HFFc6 (cell line): ENCODE measurements around the gene OTUB2. TPM values are rescaled to one million over a fixed set of nuclear protein-coding genes. Genes with fewer than 3 reads are reported as not detected.

Experiments used
- DNase-seq: peaks from one replicate; pipeline ENCODE4 v3.0.0-alpha.2; 2018
- H3K27ac Mint-ChIP-seq: 2 replicates; pipeline ENCODE4 v1.8.0; 2020; ENCODE audit warnings: mild to moderate bottlenecking, mixed read lengths
- H3K27me3 Mint-ChIP-seq: 2 replicates; pipeline ENCODE4 v1.8.0; 2021; ENCODE audit warnings: mild to moderate bottlenecking, moderate library complexity, mixed read lengths; ENCODE audit not compliant: insufficient read depth
- H3K36me3 Mint-ChIP-seq: 2 replicates; pipeline ENCODE4 v1.8.0; 2021; ENCODE audit warnings: low read depth, mixed read lengths
- H3K4me1 Mint-ChIP-seq: 2 replicates; pipeline ENCODE4 v1.8.0; 2020; ENCODE audit warnings: low read depth, mixed read lengths
- H3K4me3 Mint-ChIP-seq: 2 replicates; pipeline ENCODE4 v1.8.0; 2020; ENCODE audit warnings: mild to moderate bottlenecking, moderate library complexity, mixed read lengths
- H3K9me3 Mint-ChIP-seq: 2 replicates; pipeline ENCODE4 v1.8.0; 2020; ENCODE audit warnings: mild to moderate bottlenecking, mixed read lengths
- total RNA-seq, 6 experiments: library from RNA; stranded (reverse); fragmentation: NEBNext Ultra II Directional; extraction: Animal tissue kit (Norgen Biotek cat#: 25700); gene quantifications; 2 replicates in 1 of 6; 3 replicates in 5 of 6; pipeline ENCODE4 v1.2.3, GENCODE V29; 2021
- TF ChIP-seq, protein P1 (sequence below): fragments of 200-600 bp; sonication (generic); IDR thresholded peaks from 2 replicates; pipeline ENCODE4 v1.5.0; 2021; ENCODE audit warnings: antibody characterized with exemption, mild to moderate bottlenecking

OTUB2 gene
- total RNA-seq, 6 experiments from 2014 or later, result 0.77 to 1.8 (median 1.2) TPM

DNA sequence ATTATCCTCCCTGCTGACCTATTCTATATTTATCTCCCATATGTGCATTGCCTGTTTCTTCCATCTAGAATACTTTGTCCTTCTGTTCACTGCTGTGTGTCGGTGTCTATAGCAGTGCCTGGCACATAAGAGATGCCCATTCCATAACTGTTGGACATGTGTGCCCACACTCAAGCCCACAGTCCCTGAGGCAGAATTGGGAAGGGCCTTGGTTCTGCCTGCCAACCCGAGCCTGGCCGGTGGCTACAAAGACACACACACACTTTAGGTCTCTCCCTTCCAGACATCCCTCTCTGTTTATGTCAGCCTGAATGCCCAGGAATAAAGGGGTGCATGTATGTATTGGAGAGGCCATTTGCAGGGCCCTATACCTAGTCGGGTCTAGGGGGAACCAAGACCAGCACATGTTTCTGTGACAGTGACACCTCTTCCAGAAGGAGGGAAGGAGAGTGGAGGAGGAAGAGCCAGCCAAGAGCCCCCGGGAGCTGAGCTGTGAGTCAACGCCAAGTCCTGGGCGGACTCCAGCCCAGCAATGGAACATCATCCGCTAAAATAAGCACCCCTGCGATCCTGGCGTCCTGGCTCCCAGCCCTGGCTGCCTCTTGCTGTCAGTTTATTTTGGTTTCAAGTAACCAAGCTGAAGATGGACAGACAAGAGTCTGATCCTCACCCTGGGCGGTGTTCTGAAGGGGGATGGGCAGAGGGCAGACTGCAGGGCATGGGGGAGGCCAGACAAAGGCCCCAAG is 45.5 kb upstream of the OTUB2 start:
- H3K36me3 Mint-ChIP-seq, result no peaks in the 10 kb centered on the region
- H3K27me3 Mint-ChIP-seq, result peaks cover 9% of the 10 kb centered on the region
- TF ChIP-seq, protein P1, sequence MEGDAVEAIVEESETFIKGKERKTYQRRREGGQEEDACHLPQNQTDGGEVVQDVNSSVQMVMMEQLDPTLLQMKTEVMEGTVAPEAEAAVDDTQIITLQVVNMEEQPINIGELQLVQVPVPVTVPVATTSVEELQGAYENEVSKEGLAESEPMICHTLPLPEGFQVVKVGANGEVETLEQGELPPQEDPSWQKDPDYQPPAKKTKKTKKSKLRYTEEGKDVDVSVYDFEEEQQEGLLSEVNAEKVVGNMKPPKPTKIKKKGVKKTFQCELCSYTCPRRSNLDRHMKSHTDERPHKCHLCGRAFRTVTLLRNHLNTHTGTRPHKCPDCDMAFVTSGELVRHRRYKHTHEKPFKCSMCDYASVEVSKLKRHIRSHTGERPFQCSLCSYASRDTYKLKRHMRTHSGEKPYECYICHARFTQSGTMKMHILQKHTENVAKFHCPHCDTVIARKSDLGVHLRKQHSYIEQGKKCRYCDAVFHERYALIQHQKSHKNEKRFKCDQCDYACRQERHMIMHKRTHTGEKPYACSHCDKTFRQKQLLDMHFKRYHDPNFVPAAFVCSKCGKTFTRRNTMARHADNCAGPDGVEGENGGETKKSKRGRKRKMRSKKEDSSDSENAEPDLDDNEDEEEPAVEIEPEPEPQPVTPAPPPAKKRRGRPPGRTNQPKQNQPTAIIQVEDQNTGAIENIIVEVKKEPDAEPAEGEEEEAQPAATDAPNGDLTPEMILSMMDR, result no peak
- peaks cover 39% of the 10 kb centered on the region for H3K4me1 Mint-ChIP-seq
- H3K4me3 Mint-ChIP-seq, result no peak overlapping the region
- DNase-seq, result no peak
- peak overlapping the region; percentile 26; the same call in 1 of the 2 replicates for H3K27ac Mint-ChIP-seq
- no peaks in the 10 kb centered on the region for H3K9me3 Mint-ChIP-seq

DNA sequence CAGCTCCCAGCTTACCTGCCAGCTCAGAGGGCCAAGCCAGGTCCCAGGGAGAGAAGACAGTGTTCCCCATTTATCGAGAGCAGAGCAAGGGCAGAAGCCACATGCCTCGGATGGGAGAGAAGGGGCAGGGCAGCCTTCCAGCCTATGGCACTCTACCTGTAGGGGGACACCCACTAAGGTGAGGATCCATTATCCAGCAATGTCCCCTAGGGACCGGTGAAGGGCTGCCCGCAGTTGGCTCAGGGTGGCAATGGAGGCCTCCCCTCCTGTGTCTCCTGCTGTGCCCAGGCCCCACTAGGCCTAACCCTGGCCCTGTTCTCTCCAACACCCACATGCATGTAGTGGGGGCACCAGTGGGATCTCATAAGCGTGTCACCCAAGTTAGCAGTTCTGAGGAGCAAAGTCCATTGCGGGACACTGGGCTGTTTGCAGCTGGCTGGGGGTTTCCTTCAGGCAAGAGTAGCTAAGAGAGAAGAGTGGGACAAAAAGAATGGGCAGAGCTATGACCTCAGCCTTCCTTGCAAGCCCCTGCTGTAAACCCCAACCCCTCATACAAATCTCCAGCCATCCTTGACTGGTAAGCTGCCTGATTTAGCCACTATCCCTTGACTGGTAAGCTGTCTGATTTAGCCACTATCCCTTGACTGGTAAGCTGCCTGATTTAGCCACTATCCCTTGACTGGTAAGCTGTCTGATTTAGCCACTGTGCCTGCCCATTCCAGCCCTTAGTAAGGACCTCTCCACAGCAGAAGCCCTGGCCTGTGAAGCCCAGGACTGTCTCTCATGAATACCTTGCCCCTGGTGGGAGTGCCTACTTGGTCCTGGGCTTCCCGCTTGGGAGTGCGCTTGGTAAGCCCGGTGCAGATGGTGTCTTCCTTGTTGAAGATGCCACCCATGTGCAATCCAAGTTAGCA is 44.6 kb upstream of the OTUB2 start:
- TF ChIP-seq, protein P1, result no peak
- Mint-ChIP-seq H3K4me1 (peaks cover 39% of the 10 kb centered on the region), H3K27me3 (peaks cover 8% of the 10 kb centered on the region), H3K4me3 (no peak overlapping the region), H3K9me3 (no peaks in the 10 kb centered on the region), H3K27ac (no peak overlapping the region), H3K36me3 (no peaks in the 10 kb centered on the region)
- DNase-seq, result no peak

DNA sequence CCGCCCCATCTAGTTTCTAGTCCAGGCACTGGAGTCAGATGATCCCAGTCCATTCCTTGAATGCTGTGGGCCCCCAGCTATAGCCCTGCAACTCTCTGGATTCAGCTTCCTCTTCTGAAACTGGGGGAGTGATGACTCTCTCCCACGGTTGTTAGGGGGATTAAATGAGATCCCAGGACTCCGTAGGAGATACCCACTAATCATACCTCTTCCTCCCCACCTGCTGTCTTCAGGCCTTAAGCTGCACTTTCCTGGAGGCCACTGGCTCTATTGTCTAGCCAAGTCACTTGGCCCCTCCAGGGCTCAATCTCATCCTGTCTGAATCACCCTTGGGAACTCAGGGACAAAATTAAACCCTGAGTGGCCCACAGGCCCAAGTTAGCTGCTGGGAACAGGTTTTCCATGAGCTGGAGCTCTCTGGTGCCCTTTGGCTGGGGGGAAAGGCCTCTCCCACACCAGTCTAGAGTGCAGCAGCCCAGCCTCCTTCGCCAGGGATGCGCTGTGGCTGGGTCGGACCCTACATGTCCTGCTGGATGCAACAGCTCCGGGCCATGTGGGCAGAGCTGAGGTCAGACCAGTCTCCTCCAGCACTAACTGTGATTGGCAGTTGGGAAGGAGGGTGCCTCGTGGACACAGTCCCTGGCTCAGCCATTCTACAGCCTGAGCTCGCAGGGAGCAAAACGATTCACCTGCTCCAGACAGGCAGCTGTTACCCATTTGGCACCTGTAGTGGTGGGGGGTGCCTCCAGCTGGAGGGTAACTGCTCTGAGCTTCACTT is 43.7 kb upstream of the OTUB2 start:
- H3K27ac Mint-ChIP-seq, result no peak overlapping the region
- H3K27me3 Mint-ChIP-seq, result peaks cover 5% of the 10 kb centered on the region
- H3K9me3 Mint-ChIP-seq, result no peaks in the 10 kb centered on the region
- H3K36me3 Mint-ChIP-seq, result no peaks in the 10 kb centered on the region
- no peak overlapping the region for H3K4me3 Mint-ChIP-seq
- TF ChIP-seq, protein P1, result no peak
- no peak for DNase-seq
- H3K4me1 Mint-ChIP-seq, result peaks cover 45% of the 10 kb centered on the region

DNA sequence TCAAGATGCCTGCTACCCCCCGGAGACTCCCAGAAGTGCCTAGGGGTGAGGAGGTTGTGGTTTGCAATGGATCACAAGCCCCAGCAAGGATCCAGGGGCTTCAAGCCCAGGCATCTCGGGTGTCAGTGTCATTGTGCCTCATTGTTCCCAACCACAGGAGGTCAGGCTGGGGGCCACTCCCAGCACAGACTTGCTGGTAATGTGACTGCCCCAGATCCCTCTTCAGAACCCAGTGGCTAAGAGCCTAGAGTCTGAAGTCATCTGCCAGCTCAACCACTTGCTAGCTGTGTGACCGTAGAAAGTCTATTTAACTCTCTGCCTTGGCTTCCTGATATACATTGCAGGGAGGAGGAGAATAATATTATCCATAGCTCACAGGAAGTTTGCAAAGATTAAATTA is 42.1 kb upstream of the OTUB2 start:
- TF ChIP-seq, protein P1, result no peak
- peak; percentile 50 for DNase-seq
- no peak overlapping the region for H3K4me3 Mint-ChIP-seq
- no peaks in the 10 kb centered on the region; the same call in 1 of the 2 replicates for H3K27me3 Mint-ChIP-seq
- no peak overlapping the region for H3K27ac Mint-ChIP-seq
- H3K36me3 Mint-ChIP-seq, result no peaks in the 10 kb centered on the region
- H3K4me1 Mint-ChIP-seq, result peaks cover 45% of the 10 kb centered on the region
- H3K9me3 Mint-ChIP-seq, result no peaks in the 10 kb centered on the region

DNA sequence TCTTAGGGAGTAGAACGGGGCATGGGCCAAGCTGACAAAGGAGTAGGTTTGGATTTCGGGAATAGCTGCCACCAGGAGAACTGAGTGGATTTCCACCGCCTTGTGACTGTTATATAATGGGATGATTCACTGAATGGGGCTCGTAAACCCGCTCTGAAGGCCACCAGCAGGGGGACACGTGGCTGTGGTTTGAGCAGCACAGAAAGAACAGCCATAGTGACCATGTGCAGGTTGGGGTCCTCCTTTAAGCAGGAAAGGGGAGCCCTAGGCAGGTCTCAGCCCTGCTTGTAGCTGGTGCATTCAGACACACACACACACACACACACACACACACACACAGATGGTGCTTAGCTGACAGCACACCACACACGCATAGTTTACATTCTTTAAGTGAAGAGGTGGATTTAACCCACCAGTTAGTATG is 41.1 kb upstream of the OTUB2 start:
- Mint-ChIP-seq H3K27ac (peak overlapping the region; percentile 83), H3K4me3 (no peak overlapping the region), H3K4me1 (peaks cover 45% of the 10 kb centered on the region)

More for the DNA sequence above, 41.1 kb upstream of the OTUB2 start:
- Mint-ChIP-seq H3K9me3 (no peaks in the 10 kb centered on the region), H3K27me3 (no peaks in the 10 kb centered on the region; the same call in 1 of the 2 replicates), H3K36me3 (no peaks in the 10 kb centered on the region)
- peak; percentile 80 for DNase-seq
- TF ChIP-seq, protein P1, result peak; percentile 74
